ENCODE results near the gene PRPF6.
"Not testable (repeated sequence)": the region's sequence is repeated elsewhere in the genome, so short reads cannot be mapped to it uniquely, and the experiment has no call there.

PRPF6 gene

GRCh38 chr20:64012385-64013154, 31.6 kb downstream of the PRPF6 start:
- not testable (repeated sequence) for FAIRE-seq

- no peak for FAIRE-seq
These were observed 34.7 kb downstream of the PRPF6 start for GRCh38 chr20:64015635-64016034.

- FAIRE-seq, result no peak
These were observed 40.4 kb downstream of the PRPF6 start for GRCh38 chr20:64021124-64021975.

GRCh38 chr20:64022671-64023360, 41.9 kb downstream of the PRPF6 start:
- FAIRE-seq, result no peak

GRCh38 chr20:64023361-64024140, 42.6 kb downstream of the PRPF6 start:
- FAIRE-seq, result no peak

- FAIRE-seq, result no peak
These were observed 43.4 kb downstream of the PRPF6 start for GRCh38 chr20:64024141-64024990.

- FAIRE-seq, result no peak
These were observed 44.3 kb downstream of the PRPF6 start for GRCh38 chr20:64025101-64025825.

GRCh38 chr20:64025826-64026412, 45.0 kb downstream of the PRPF6 start:
- FAIRE-seq, result no peak

GRCh38 chr20:64027981-64028685, 47.2 kb downstream of the PRPF6 start:
- no peak for FAIRE-seq

GRCh38 chr20:64029293-64030117, 48.6 kb downstream of the PRPF6 start:
- no peak for FAIRE-seq

- no peak for FAIRE-seq
These were observed 49.6 kb downstream of the PRPF6 start for GRCh38 chr20:64030371-64031134.

- no peak for FAIRE-seq
These were observed 50.9 kb downstream of the PRPF6 start for GRCh38 chr20:64031822-64032314.

- no peak for FAIRE-seq
These were observed 52.0 kb downstream of the PRPF6 start for GRCh38 chr20:64032706-64033624.

- no peak for FAIRE-seq
These were observed 53.1 kb downstream of the PRPF6 start for GRCh38 chr20:64033981-64034493.

- FAIRE-seq, result no peak
These were observed 54.4 kb downstream of the PRPF6 start for GRCh38 chr20:64035066-64035932.
